Measurements from ENCODE around the gene RTL10. TPM values are rescaled to one million over a fixed set of nuclear protein-coding genes. Genes with fewer than 3 reads are reported as not detected.

Gene RTL10
- total RNA-seq, 2 experiments from 2014 or later: 18.7 to 23.1 TPM

- Mint-ChIP-seq H3K27me3 (no peaks in the 10 kb centered on the region), H3K4me1 (peaks cover 5% of the 10 kb centered on the region), H3K36me3 (peaks cover 6% of the 10 kb centered on the region), H3K4me3 (no peak overlapping the region), H3K27ac (no peak overlapping the region), H3K9me3 (no peaks in the 10 kb centered on the region)
- DNase-seq: peak; percentile 16
Measured at GRCh38 chr22:19810381-19811201, 44.1 kb downstream of the RTL10 start.

- no peaks in the 10 kb centered on the region for H3K27me3 Mint-ChIP-seq
- no peak overlapping the region for H3K4me3 Mint-ChIP-seq
- DNase-seq: no peak
- H3K4me1 Mint-ChIP-seq: peaks cover 5% of the 10 kb centered on the region
- no peaks in the 10 kb centered on the region for H3K9me3 Mint-ChIP-seq
- H3K27ac Mint-ChIP-seq: no peak overlapping the region
- H3K36me3 Mint-ChIP-seq: peaks cover 8% of the 10 kb centered on the region
Measured at GRCh38 chr22:19809741-19810140, 44.9 kb downstream of the RTL10 start.

GRCh38 chr22:19808873-19809478 is 45.7 kb downstream of the RTL10 start:
- no peak overlapping the region for H3K27ac Mint-ChIP-seq
- H3K9me3 Mint-ChIP-seq: no peaks in the 10 kb centered on the region
- no peak for DNase-seq
- peaks cover 5% of the 10 kb centered on the region for H3K4me1 Mint-ChIP-seq
- no peak overlapping the region for H3K4me3 Mint-ChIP-seq
- peaks cover 8% of the 10 kb centered on the region for H3K36me3 Mint-ChIP-seq
- no peaks in the 10 kb centered on the region for H3K27me3 Mint-ChIP-seq

- H3K36me3 Mint-ChIP-seq: peaks cover 8% of the 10 kb centered on the region
- H3K9me3 Mint-ChIP-seq: no peaks in the 10 kb centered on the region
- peaks cover 5% of the 10 kb centered on the region for H3K4me1 Mint-ChIP-seq
- H3K4me3 Mint-ChIP-seq: no peak overlapping the region
- H3K27ac Mint-ChIP-seq: no peak overlapping the region
- DNase-seq: no peak
- no peaks in the 10 kb centered on the region for H3K27me3 Mint-ChIP-seq
Measured at GRCh38 chr22:19807914-19808872, 46.5 kb downstream of the RTL10 start.

GRCh38 chr22:19807161-19807913 is 47.3 kb downstream of the RTL10 start:
- no peaks in the 10 kb centered on the region for H3K9me3 Mint-ChIP-seq
- H3K36me3 Mint-ChIP-seq: peaks cover 8% of the 10 kb centered on the region
- no peak for DNase-seq
- H3K4me1 Mint-ChIP-seq: peaks cover 5% of the 10 kb centered on the region
- H3K27ac Mint-ChIP-seq: no peak overlapping the region
- H3K27me3 Mint-ChIP-seq: no peaks in the 10 kb centered on the region
- no peak overlapping the region for H3K4me3 Mint-ChIP-seq

GRCh38 chr22:19806213-19807160 is 48.2 kb downstream of the RTL10 start:
- Mint-ChIP-seq H3K4me3 (no peak overlapping the region), H3K4me1 (peaks cover 5% of the 10 kb centered on the region), H3K9me3 (no peaks in the 10 kb centered on the region), H3K27me3 (no peaks in the 10 kb centered on the region), H3K36me3 (peaks cover 8% of the 10 kb centered on the region), H3K27ac (no peak overlapping the region)
- DNase-seq: no peak

GRCh38 chr22:19805821-19806212 is 48.9 kb downstream of the RTL10 start:
- Mint-ChIP-seq H3K36me3 (peaks cover 8% of the 10 kb centered on the region), H3K4me1 (peaks cover 3% of the 10 kb centered on the region), H3K27me3 (no peaks in the 10 kb centered on the region), H3K9me3 (no peaks in the 10 kb centered on the region), H3K4me3 (no peak overlapping the region), H3K27ac (no peak overlapping the region)
- DNase-seq: no peak

Other genes starting within 250 kb of the RTL10 start
- 1 to 10 TPM; 1.1 to 1.3 TPM for gene SEPTIN5, start 140.4 kb downstream of the RTL10 start, total RNA-seq
- not detected for gene GP1BB, start 131.3 kb downstream of the RTL10 start, total RNA-seq
- gene TBX1, start 94.1 kb downstream of the RTL10 start, total RNA-seq: not detected
- 10 to 100 TPM; 14.5 TPM for gene GNB1L, start within 50 bp of the RTL10 start, total RNA-seq
- gene COMT, start 86.9 kb upstream of the RTL10 start, total RNA-seq: 10 to 100 TPM; 76.1 to 79.6 TPM
- 10 to 100 TPM; 20.3 to 20.9 TPM for gene TXNRD2, start 86.9 kb upstream of the RTL10 start, total RNA-seq
- 1 to 10 TPM; 1.1 to 1.6 TPM for gene ARVCF, start 161.9 kb upstream of the RTL10 start, total RNA-seq
- gene TANGO2, start 166.2 kb upstream of the RTL10 start, total RNA-seq: 10 to 100 TPM; 16.5 to 21.5 TPM
- 10 to 100 TPM; 42.6 to 47.0 TPM for gene DGCR8, start 225.4 kb upstream of the RTL10 start, total RNA-seq

Measured in activated naive CD8-positive, alpha-beta T cell treated with anti-CD3 and anti-CD28 coated beads for 36 hours (primary cell).